Fibroblast of lung (primary cell): Measurements from ENCODE around the gene PGAP1. TPM values are rescaled to one million over a fixed set of nuclear protein-coding genes. Genes with fewer than 3 reads are reported as not detected.

ENCODE experiments used
- DNase-seq, 2 donors: peaks; one replicate each; pipeline versions ENCODE4 v3.0.0 to v3.0.0-alpha.2; 2010; ENCODE audit warnings: low read depth in 2 of 2
- H2AFZ ChIP-seq: 2 replicates; pipeline ENCODE4 v1.5.1; 2012; ENCODE audit warnings: low read length, control low read depth, inconsistent platforms
- H3K27ac ChIP-seq: 2 replicates; pipeline ENCODE4 v1.5.1; 2011; ENCODE audit warnings: low read length, control low read depth; ENCODE audit not compliant: insufficient read depth
- H3K27me3 ChIP-seq: 2 replicates; pipeline ENCODE4 v1.5.1; 2011; ENCODE audit warnings: mild to moderate bottlenecking, low read length; ENCODE audit not compliant: control insufficient read depth, insufficient read depth
- H3K36me3 ChIP-seq: 2 replicates; pipeline ENCODE4 v1.5.1; 2011; ENCODE audit warnings: low read length; ENCODE audit not compliant: control insufficient read depth, insufficient read depth
- H3K4me1 ChIP-seq: 2 replicates; pipeline ENCODE4 v1.5.1; 2011; ENCODE audit warnings: low read length; ENCODE audit not compliant: control insufficient read depth, insufficient read depth; ENCODE audit errors: extremely low read depth
- H3K4me2 ChIP-seq: 2 replicates; pipeline ENCODE4 v1.5.1; 2011; ENCODE audit warnings: low read length, control low read depth; ENCODE audit not compliant: insufficient read depth; ENCODE audit errors: extremely low read depth
- H3K4me3 ChIP-seq, 4 experiments: fragments of 200-600 bp in 1 of 4; sonication (generic) in 1 of 4; replicated peaks in 1 of 4; 2 replicates each; pipeline ENCODE4 v1.5.1; 2011 to 2016; ENCODE audit warnings: low read length in 4 of 4, low read depth in 3 of 4, mild to moderate bottlenecking in 3 of 4, control low read depth in 2 of 4, inconsistent platforms in 1 of 4, mixed read lengths in 1 of 4; ENCODE audit not compliant: insufficient read depth in 1 of 4; ENCODE audit errors: control extremely low read depth in 1 of 4
- H3K79me2 ChIP-seq: 2 replicates; pipeline ENCODE4 v1.5.1; 2012; ENCODE audit warnings: mild to moderate bottlenecking, low read length, inconsistent platforms; ENCODE audit not compliant: control insufficient read depth, insufficient read depth
- H3K9ac ChIP-seq: 2 replicates; pipeline ENCODE4 v1.5.1; 2011; ENCODE audit warnings: mild to moderate bottlenecking, low read length, control low read depth; ENCODE audit not compliant: insufficient read depth
- H3K9me3 ChIP-seq: 2 replicates; pipeline ENCODE4 v1.5.1; 2012; ENCODE audit warnings: low read depth, low read length; ENCODE audit not compliant: control insufficient read depth, insufficient read depth
- H4K20me1 ChIP-seq: 2 replicates; pipeline ENCODE4 v1.5.1; 2011; ENCODE audit warnings: low read length; ENCODE audit not compliant: control insufficient read depth, insufficient read depth; ENCODE audit errors: extremely low read depth
- CTCF ChIP-seq, 2 donors: IDR thresholded peaks in 1 of 2; conservative IDR thresholded peaks in 1 of 2; 1 replicate in 1 of 2; 2 replicates in 1 of 2; pipeline ENCODE4 v1.5.1; 2011 to 2012; ENCODE audit warnings: low read length in 2 of 2, control low read depth in 1 of 2, inconsistent platforms in 1 of 2, low read depth in 1 of 2, mild to moderate bottlenecking in 1 of 2
- EZH2 ChIP-seq: IDR thresholded peaks from 2 replicates; pipeline ENCODE4 v1.5.1; 2012; ENCODE audit warnings: low read length, control low read depth, mild to moderate bottlenecking; ENCODE audit errors: missing control alignments
- polyA plus RNA-seq, 2 donors: library from polyadenylated mRNA; depleted of rRNA in 1 of 2; stranded (reverse) in 1 of 2; unstranded in 1 of 2; fragments of >200 nt; gene quantifications; 2 replicates each; pipeline ENCODE4 v1.2.1, GENCODE V29; 2011 to 2012; ENCODE audit warnings: missing spikeins in 1 of 2
- total RNA-seq: library from RNA; depleted of rRNA; stranded (reverse); fragments of >200 nt; gene quantifications from 2 replicates; pipeline ENCODE4 v1.2.1, GENCODE V29; 2014

PGAP1 gene
- total and polyA plus RNA-seq, 2 donors (not counting 1 experiment from before 2014, with no cell fraction given): 7.0 to 12.1 TPM

DNA sequence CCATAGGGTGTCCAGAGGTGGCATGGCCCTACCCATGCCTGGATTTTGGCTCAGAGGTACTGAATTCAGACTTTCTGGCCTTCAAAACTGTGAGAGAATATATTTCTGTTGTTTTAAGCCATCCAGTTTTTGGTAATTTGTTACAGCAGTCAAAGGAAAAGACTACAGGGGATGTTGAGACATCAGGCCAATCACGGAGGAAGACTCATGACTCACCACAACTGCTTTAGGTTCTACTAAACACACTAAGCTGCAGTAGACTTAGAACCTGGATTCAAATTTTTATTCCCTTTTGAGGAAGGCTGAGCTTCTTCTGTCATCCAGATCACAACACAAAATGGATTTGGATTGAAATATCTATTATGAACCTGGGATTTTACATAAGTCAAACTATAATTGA, 105.3 kb downstream of the PGAP1 start:
- H3K9me3 ChIP-seq: no peaks in the 10 kb centered on the region
- no peak overlapping the region for H3K9ac ChIP-seq
- no peak overlapping the region for H3K27ac ChIP-seq
- H3K4me2 ChIP-seq: no peak overlapping the region
- TF ChIP-seq CTCF (conservative IDR thresholded peaks at IDR 0.05 in 1 of 2, IDR thresholded peaks at IDR 0.05 in 1 of 2; ENCODE audit: low read depth in 1 of 2, low read length in 2 of 2) (no peak), EZH2 (no peak)
- H3K4me1 ChIP-seq: no peaks in the 10 kb centered on the region
- H3K27me3 ChIP-seq: no peaks in the 10 kb centered on the region
- no peaks in the 10 kb centered on the region for H3K36me3 ChIP-seq
- no peaks in the 10 kb centered on the region for H3K79me2 ChIP-seq
- H3K4me3 ChIP-seq: no peak overlapping the region
- peak; percentile 31 to 60 for DNase-seq
- no peak overlapping the region for H2AFZ ChIP-seq
- H4K20me1 ChIP-seq: no peaks in the 10 kb centered on the region

- Histone ChIP-seq H3K9ac (no peak within 1 kb of the TSS), H3K4me3 (no peak within 1 kb of the TSS), H4K20me1 (no peaks in the 10 kb centered on the region), H3K9me3 (no peaks in the 10 kb centered on the region), H3K27me3 (no peaks in the 10 kb centered on the region), H3K27ac (no peak within 1 kb of the TSS), H3K36me3 (no peaks in the 10 kb centered on the region), H3K4me2 (no peak within 1 kb of the TSS), H3K79me2 (no peaks in the 10 kb centered on the region), H2AFZ (no peak within 1 kb of the TSS), H3K4me1 (no peaks in the 10 kb centered on the region)
- TF ChIP-seq EZH2: no peak
- no peak for TF ChIP-seq CTCF (conservative IDR thresholded peaks at IDR 0.05 in 1 of 2, IDR thresholded peaks at IDR 0.05 in 1 of 2; ENCODE audit: low read depth in 1 of 2, low read length in 2 of 2)
- no peak for DNase-seq
These were observed 117.2 kb downstream of the PGAP1 start, which contains the start of gene C2orf66 for GRCh38 chr2:196809260-196809659. C2orf66 (minus strand) TSS chr2:196809355; CDS start chr2:196809336, 19 bp downstream.

DNA sequence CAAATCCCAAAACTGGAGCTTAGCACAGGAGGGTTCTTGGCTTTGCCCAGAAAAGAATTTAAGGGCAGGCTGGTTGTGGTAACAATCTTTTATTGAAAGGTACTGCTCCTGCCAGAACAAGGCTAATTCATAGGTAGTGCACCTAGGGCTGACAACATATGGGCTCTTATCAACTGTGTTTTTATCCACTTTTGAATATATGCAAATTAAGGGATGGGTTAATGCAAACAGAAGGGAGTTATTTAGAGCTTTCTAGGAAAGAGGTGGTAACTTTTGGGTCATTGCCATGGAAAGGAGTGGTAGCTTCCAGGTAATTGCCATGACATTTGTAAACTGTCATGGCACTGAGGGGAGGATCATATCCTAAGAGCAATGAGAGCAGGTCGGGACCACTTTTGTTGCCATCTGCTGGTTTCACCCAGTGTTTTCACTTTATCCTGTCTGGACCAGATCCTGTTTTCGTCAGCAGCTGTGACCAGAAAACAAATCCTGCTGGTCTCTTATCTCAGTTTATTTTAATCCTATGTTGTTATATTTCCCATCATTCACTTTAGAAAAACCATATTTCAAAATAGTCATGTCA, 118.3 kb downstream of the PGAP1 start:
- H3K4me1 ChIP-seq: no peaks in the 10 kb centered on the region
- no peaks in the 10 kb centered on the region for H3K79me2 ChIP-seq
- no peaks in the 10 kb centered on the region for H3K36me3 ChIP-seq
- H3K27me3 ChIP-seq: no peaks in the 10 kb centered on the region
- no peak overlapping the region for H3K4me3 ChIP-seq
- no peaks in the 10 kb centered on the region for H3K9me3 ChIP-seq
- no peak overlapping the region for H2AFZ ChIP-seq
- no peaks in the 10 kb centered on the region for H4K20me1 ChIP-seq
- no peak overlapping the region for H3K27ac ChIP-seq
- H3K9ac ChIP-seq: no peak overlapping the region
- no peak for TF ChIP-seq CTCF (conservative IDR thresholded peaks at IDR 0.05 in 1 of 2, IDR thresholded peaks at IDR 0.05 in 1 of 2; ENCODE audit: low read depth in 1 of 2, low read length in 2 of 2)
- no peak for TF ChIP-seq EZH2
- H3K4me2 ChIP-seq: no peak overlapping the region
- DNase-seq: no peak
